Thymus (tissue), 11 donors: Measurements from ENCODE around the gene TMEM235. TPM values are rescaled to one million over a fixed set of nuclear protein-coding genes. Genes with fewer than 3 reads are reported as not detected.
A peak's percentile ranks its signal among the peaks of the same experiment; 100 is the strongest.

Source experiments
- DNase-seq, 9 donors: peaks; one replicate each; pipeline ENCODE4 v3.0.0-alpha.2; 2013; ENCODE audit warnings: low spot score in 9 of 9, low read depth in 6 of 9, missing footprints in 1 of 9
- H3K27ac ChIP-seq, 2 donors: one replicate each; pipeline ENCODE4 v1.5.1; 2013; ENCODE audit warnings: control low read depth in 1 of 2, low read depth in 1 of 2, low read length in 1 of 2, mild to moderate bottlenecking in 1 of 2, moderate library complexity in 1 of 2
- H3K27me3 ChIP-seq, 2 donors: one replicate each; pipeline ENCODE4 v1.5.1; 2013; ENCODE audit warnings: low read length in 1 of 2; ENCODE audit not compliant: control insufficient read depth in 2 of 2, insufficient read depth in 1 of 2
- H3K36me3 ChIP-seq, 2 donors: one replicate each; pipeline ENCODE4 v1.5.1; 2013; ENCODE audit warnings: low read length in 1 of 2, mild to moderate bottlenecking in 1 of 2, moderate library complexity in 1 of 2; ENCODE audit not compliant: control insufficient read depth in 2 of 2, insufficient read depth in 2 of 2
- H3K4me1 ChIP-seq, 2 donors: one replicate each; pipeline ENCODE4 v1.5.1; 2013; ENCODE audit warnings: low read length in 2 of 2; ENCODE audit not compliant: control insufficient read depth in 2 of 2, insufficient read depth in 2 of 2
- H3K4me3 ChIP-seq, 2 donors: one replicate each; pipeline ENCODE4 v1.5.1; 2013; ENCODE audit warnings: low read length in 2 of 2, control low read depth in 1 of 2, mild to moderate bottlenecking in 1 of 2
- H3K9me3 ChIP-seq, 2 donors: one replicate each; pipeline ENCODE4 v1.5.1; 2013; ENCODE audit warnings: low read length in 1 of 2, mild to moderate bottlenecking in 1 of 2; ENCODE audit not compliant: control insufficient read depth in 2 of 2, insufficient read depth in 1 of 2
- WGBS: extraction: QIAGEN DNeasy Blood & Tissue Kit; methylation state at CpG from one replicate; pipeline ENCODE4 v1.1.7; 2013; 5-methylcytosine and 5-hydroxymethylcytosine counted together
- polyA plus RNA-seq: library from polyadenylated mRNA; stranded (reverse); fragments of 200-250 nt; gene quantifications from one replicate; pipeline ENCODE4 v1.2.3, GENCODE V29; 2013
- total RNA-seq: library from RNA; stranded (reverse); fragments of 120-200 nt; gene quantifications from one replicate; pipeline ENCODE4 v1.2.4, GENCODE V29; 2013
- donor health status: healthy.

TMEM235 gene
- total and polyA plus RNA-seq, 2 donors, result 0.50 to 1.8 TPM

- peaks cover 2 to 22% of the 10 kb centered on the region in 2 donors for H3K9me3 ChIP-seq
- H3K4me1 ChIP-seq, result peaks cover 61 to 96% of the 10 kb centered on the region in 2 donors
- peak in 8 of 9 donors; percentile 80 to 96 (median 92) for DNase-seq
- peak overlapping the region; percentile 89 to 96 for H3K27ac ChIP-seq
- H3K4me3 ChIP-seq, result peak overlapping the region; percentile 53 to 67
- H3K27me3 ChIP-seq, result no peaks in the 10 kb centered on the region
- 4% methylated on average over 17 of the region's 17 CpGs for WGBS
- peaks cover 6 to 11% of the 10 kb centered on the region in 2 donors for H3K36me3 ChIP-seq
These were observed 40.9 kb downstream of the TMEM235 start for GRCh38 chr17:78272181-78272913.

DNA sequence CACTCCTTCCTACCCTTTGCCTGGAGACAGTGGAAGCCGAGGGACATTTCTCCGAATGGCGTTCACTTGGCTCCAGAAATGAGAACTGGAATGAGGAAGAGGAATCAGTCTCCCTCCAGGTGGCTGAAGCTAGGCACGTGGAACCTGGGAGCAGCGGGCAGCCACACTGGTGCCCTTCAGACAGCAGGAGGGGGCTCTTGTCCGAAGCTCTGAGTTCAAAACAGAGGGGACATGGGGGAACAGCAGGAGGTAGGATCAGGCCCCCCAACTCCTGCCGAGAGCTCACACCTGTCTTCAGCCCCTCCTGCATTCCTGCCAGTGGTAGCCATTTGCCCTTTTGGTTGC is 41.5 kb downstream of the TMEM235 start:
- peaks cover 6 to 11% of the 10 kb centered on the region in 2 donors for H3K36me3 ChIP-seq
- peak overlapping the region; percentile 53 to 67 for H3K4me3 ChIP-seq
- peaks cover 2 to 21% of the 10 kb centered on the region in 2 donors for H3K9me3 ChIP-seq
- WGBS, result 70% methylated on average over 7 of the region's 7 CpGs
- no peaks in the 10 kb centered on the region for H3K27me3 ChIP-seq
- DNase-seq, result no peak
- peaks cover 67 to 96% of the 10 kb centered on the region in 2 donors for H3K4me1 ChIP-seq
- peak overlapping the region; percentile 89 to 96 for H3K27ac ChIP-seq

- Histone ChIP-seq H3K4me3 (peak overlapping the region; percentile 1 to 30), H3K36me3 (peaks cover 6 to 11% of the 10 kb centered on the region in 2 donors), H3K9me3 (peaks cover 2 to 21% of the 10 kb centered on the region in 2 donors), H3K27ac (peak overlapping the region; percentile 74 to 89), H3K4me1 (peaks cover 70 to 96% of the 10 kb centered on the region in 2 donors), H3K27me3 (no peaks in the 10 kb centered on the region)
- WGBS, result 97% methylated on average over 6 of the region's 6 CpGs
- no peak for DNase-seq
These were observed 42.4 kb downstream of the TMEM235 start for GRCh38 chr17:78273813-78274212.

DNA sequence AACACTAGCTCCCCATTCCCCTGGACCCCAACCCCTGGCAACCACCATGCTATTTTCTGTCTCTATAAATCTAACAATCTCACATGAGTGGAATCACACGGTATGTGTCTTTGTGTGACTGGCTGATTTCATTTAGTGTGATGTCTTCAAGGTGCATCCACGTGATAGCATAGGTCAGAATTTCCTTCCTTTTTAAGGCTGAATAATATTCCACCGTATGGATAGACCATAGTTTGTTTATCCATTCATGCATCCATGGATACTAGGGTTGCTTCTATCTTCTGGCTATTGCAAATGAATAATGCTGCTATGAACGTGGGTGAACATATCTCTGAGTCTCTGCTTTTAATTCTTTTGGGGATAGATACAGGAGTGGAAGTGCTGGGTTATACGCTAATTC is 43.9 kb downstream of the TMEM235 start:
- no peak for DNase-seq
- 97% methylated on average over 5 of the region's 5 CpGs for WGBS
- H3K4me3 ChIP-seq, result peak overlapping the region; percentile 4 to 28
- peak overlapping the region; percentile 61 to 99 for H3K27ac ChIP-seq
- H3K36me3 ChIP-seq, result peaks cover 5 to 11% of the 10 kb centered on the region in 2 donors
- no peaks in the 10 kb centered on the region for H3K27me3 ChIP-seq
- peaks cover 67 to 96% of the 10 kb centered on the region in 2 donors for H3K4me1 ChIP-seq
- H3K9me3 ChIP-seq, result peaks cover 2 to 21% of the 10 kb centered on the region in 2 donors

GRCh38 chr17:78276098-78276887 is 44.9 kb downstream of the TMEM235 start:
- peaks cover 59 to 96% of the 10 kb centered on the region in 2 donors for H3K4me1 ChIP-seq
- peaks cover 0 to 11% of the 10 kb centered on the region in 2 donors for H3K36me3 ChIP-seq
- peak overlapping the region; percentile 92 to 99 for H3K27ac ChIP-seq
- 45% methylated on average over 15 of the region's 15 CpGs for WGBS
- H3K4me3 ChIP-seq, result peak overlapping the region; percentile 28 to 63
- no peaks in the 10 kb centered on the region for H3K27me3 ChIP-seq
- peak in 7 of 9 donors; percentile 59 to 91 (median 81) for DNase-seq
- peaks cover 2 to 22% of the 10 kb centered on the region in 2 donors for H3K9me3 ChIP-seq

DNA sequence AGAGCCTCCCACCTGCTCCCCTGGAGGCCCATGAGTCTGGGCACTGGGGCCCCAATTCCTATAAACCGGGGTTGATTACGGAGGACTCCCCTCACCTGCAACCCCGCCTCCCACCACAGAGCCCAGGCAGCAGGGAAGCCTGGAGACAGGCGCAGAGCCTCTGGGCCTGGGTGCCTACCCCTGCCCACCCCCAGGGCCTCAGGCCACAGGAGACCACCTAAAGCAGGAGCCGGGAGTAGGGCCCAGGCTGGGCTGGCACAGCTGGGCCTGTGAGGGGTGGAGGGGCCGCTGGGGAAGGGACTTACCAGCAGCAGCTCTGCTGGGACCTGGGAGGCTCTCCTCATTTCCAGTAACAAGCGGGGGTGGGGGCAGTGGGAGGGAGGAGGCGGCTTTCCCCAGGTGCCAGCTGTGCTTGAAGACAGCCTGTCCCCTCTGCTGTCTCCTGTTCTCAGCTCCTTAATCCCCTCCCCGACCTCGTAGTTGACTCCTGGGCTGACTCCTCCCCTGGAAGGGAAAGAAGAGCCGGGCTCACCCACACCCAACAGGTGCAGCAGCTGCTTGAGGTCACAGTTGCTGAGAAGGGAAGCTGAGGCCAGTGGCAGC is 46.8 kb downstream of the TMEM235 start:
- DNase-seq, result peak in 4 of 9 donors; percentile 56 to 84 (median 72)
- H3K27ac ChIP-seq, result peak overlapping the region; percentile 91 to 99
- 27% methylated on average over 11 of the region's 11 CpGs for WGBS
- H3K27me3 ChIP-seq, result no peaks in the 10 kb centered on the region
- H3K36me3 ChIP-seq, result peaks cover 0 to 7% of the 10 kb centered on the region in 2 donors
- peak overlapping the region; percentile 56 to 63 for H3K4me3 ChIP-seq
- peaks cover 2 to 22% of the 10 kb centered on the region in 2 donors for H3K9me3 ChIP-seq
- H3K4me1 ChIP-seq, result peaks cover 44 to 82% of the 10 kb centered on the region in 2 donors

- no peak overlapping the region for H3K4me3 ChIP-seq
- no peaks in the 10 kb centered on the region for H3K27me3 ChIP-seq
- H3K4me1 ChIP-seq, result peaks cover 36 to 70% of the 10 kb centered on the region in 2 donors
- no peak for DNase-seq
- H3K27ac ChIP-seq, result peak overlapping the region in 1 of 2 donors; percentile 99
- peaks cover 0 to 14% of the 10 kb centered on the region in 2 donors for H3K9me3 ChIP-seq
- 98% methylated on average over 5 of the region's 5 CpGs for WGBS
- no peaks in the 10 kb centered on the region for H3K36me3 ChIP-seq
These were observed 48.0 kb downstream of the TMEM235 start for GRCh38 chr17:78279360-78279990.

DNA sequence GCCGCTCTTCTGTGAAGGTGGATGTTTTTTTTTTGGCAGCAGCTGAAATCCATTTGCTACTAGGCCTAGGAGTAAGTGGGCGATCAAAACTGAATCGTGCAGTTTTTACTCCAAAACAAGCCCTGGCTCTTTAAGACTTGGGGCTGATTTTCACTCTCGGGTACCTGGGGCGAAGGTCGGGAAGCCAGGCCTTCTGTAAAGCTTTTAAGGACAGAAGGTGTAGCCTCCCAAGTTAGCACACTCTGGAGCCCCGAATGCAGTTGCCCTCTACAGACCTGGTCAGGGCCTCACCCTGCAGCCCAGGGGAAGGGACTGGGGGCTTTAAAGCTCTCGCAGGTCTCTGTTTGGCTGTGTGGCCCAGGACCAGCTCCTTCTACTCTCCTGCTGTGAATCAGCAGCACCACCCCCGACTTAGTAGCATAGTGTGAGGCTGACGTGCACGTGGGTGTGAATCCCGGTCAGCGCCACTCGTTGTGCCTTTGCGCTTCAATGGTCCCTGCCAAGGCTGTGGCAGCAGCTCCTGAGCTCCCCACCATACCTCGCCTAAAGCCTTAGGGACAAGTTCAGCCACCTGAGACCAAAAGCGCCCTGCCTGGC is 49.9 kb downstream of the TMEM235 start:
- no peak overlapping the region for H3K27ac ChIP-seq
- DNase-seq, result no peak
- H3K27me3 ChIP-seq, result no peaks in the 10 kb centered on the region
- no peaks in the 10 kb centered on the region for H3K36me3 ChIP-seq
- no peak overlapping the region for H3K4me3 ChIP-seq
- H3K4me1 ChIP-seq, result peaks cover 28 to 55% of the 10 kb centered on the region in 2 donors
- peaks cover 0 to 9% of the 10 kb centered on the region in 2 donors for H3K9me3 ChIP-seq
- 96% methylated on average over 17 of the region's 17 CpGs for WGBS
